Measurements from ENCODE around the gene PAX7.
"Not testable (repeated sequence)": the region's sequence is repeated elsewhere in the genome, so short reads cannot be mapped to it uniquely, and the experiment has no call there.

PAX7 gene

GRCh38 chr1:18630511-18631495 is at the start of gene PAX7:
TSS of gene PAX7 (plus strand) at chr1:18630846. CDS start at chr1:18631604, 758 bp downstream.
- DNase-seq, result no peak

- DNase-seq, result peak; percentile 43
These were observed 49.2 kb upstream of the PAX7 start for GRCh38 chr1:18581420-18581880.

DNA sequence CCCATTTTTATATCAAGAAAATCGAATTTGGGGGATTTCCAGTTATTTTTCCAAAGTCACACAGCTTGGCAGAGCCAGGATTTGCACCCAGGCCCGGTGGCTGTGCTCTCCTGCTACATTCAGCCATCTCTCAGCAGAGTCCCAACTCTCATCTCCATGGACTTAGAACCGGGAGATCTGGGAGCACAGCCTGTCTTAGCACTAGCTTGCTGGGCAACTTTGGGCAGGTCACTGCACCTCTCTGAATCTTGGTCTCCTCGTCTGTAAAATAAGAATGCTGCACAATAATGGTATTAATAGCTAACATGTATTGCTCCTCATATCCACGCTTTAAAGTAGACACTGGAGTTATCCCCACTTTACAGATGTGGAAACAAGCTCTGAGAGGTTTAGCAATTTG is 47.8 kb upstream of the PAX7 start:
- no peak for DNase-seq

- DNase-seq, result no peak
These were observed 47.2 kb upstream of the PAX7 start for GRCh38 chr1:18583326-18583941.

DNA sequence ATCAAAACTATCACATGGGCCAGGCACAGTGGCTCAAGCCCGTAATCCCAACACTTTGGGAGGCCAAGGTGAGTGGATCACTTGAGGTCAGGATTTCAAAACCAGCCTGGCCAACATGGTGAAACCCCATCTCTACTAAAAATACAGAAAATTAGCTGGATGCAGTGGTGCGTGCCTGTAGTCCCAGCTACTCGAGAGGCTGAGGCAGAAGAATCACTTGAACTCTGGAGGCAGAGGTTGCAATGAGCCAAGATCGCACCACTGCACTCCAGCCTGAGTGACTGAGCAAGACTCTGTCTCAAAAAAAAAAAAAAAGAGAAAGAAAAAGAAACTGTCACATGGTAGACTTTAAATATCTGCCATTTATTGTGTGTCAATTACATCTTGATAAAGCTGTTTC is 44.6 kb upstream of the PAX7 start:
- not testable (repeated sequence) for DNase-seq

DNA sequence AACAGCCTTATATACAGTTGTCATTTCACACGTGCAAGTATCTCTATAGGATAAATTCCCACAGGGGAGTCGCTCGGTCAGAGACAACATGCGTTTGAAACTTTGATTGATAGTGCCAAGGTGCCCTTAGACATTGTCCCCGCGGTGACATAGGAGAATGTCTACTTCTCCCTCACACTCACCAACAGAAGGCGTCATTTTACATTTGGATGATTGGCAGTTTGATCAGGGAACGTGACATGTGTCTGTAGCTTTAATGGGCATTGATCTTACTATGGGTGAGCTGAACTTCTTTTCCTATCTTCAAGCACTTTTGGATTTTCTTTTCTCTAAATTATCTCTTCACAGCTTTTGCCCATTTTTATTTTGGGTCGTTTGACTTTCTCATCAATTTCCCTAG is 42.6 kb upstream of the PAX7 start:
- DNase-seq, result no peak

DNA sequence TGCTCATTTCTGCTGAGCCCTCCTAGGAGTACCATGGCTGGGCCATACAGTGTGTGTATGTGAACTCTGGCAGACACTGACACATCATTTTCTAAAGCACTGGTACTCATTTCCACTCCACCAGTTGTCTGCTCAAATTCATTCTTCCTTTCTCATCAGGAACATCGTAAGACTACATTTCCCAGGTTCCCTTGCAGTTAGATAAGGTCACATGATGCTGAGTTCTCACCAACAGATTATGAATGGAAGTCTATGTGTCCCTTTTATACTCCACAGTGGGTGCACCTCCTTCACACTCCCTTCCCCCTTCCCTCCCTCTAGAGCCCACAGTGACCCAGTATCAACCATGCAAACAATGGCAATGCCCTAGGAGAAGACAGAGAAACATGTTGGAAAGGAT is 38.3 kb upstream of the PAX7 start:
- DNase-seq, result no peak

- DNase-seq, result peak; percentile 73
These were observed 33.2 kb upstream of the PAX7 start for GRCh38 chr1:18597160-18598042.

DNA sequence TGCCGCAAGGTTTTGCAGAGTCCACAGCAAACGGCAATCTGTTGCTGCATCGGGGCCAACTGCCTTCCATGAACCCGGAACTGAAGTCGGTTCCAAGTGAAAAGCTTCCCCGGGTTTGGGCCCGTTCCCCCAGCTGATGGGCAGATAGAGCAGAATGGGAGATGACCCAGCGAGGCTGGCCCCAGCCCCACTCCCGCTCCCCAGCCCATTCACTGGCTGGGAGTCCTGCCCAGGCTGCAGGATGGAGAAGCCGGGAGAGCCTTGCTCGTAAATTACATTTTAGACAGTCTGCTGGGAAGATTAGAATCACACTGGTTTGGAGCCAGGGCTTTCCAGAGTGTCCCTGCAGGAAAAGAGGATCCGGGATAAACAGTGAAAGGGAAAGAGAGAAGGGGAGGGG is 31.6 kb upstream of the PAX7 start:
- DNase-seq, result no peak

- no peak for DNase-seq
These were observed 30.9 kb upstream of the PAX7 start for GRCh38 chr1:18599704-18600103.

- no peak for DNase-seq
These were observed 28.0 kb upstream of the PAX7 start for GRCh38 chr1:18602533-18603211.

DNA sequence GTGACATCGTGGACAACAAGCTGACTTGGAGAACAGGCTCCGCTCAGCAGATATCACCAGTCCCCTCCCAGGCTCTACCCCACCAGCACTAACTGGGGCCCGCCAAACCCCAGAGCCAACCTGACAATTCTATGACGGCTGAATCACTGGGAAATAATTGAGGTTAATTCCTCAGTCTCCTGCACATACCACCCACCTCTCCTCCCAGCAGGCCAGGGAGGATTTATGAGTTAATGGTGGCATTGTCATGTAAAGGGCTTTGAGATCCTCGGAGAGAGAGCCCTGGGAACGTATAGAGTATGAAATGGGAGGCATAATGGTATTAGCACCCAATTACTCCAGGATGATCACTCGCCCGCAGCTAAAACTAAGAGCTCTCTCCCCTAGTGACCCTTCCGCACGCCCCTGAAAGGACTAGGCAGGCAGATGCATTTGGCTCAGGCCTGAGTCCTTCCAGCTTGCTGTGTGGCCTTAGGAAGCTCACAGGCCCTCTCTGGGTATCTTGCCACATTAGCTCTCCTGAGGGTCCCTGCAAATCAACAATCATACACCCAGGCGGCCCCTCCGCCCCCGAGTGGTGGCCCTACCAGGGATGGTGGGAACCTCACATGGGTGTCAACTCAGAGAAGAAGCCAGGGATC is 27.3 kb upstream of the PAX7 start:
- no peak for DNase-seq

DNA sequence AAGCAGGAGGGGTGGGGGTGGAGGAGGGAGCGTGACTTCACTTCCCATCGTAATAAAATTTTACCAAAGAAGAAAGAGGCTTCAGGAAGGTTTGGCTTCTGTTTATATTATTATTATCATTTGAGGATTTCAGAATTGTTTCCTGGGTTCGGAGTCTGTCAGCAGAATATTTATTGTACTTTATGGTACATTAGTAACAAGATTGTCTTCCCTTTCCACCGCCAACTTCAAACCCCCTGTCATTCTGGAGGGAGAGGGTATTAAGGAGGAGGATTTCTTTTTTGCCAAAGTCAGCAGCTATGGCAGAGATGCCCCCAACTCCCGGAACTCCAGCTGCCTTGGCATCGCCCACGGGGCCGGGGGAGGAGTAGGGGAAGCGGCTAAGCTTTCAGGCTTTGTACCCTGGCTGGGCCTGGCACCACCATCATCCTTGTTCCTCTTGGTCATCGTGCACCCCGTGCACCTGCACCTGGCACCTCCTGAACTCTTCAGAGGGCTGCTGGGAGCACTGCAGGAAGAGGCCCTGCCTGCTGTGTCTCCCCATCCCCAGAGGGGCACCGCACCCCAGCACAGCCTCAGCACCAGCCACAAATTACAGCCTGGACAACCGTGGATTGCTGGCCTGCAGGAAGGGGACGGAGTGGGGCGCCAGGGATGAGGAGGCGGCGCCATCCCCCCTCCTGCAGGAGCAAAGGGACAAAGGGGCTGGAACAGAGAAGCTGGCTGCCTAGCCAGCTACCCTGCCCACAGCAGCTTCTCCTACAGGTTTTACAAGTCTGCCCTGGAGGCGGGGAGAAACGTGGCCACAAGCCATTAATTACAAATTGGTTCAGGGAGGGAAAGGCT is 24.0 kb upstream of the PAX7 start:
- DNase-seq, result no peak

DNA sequence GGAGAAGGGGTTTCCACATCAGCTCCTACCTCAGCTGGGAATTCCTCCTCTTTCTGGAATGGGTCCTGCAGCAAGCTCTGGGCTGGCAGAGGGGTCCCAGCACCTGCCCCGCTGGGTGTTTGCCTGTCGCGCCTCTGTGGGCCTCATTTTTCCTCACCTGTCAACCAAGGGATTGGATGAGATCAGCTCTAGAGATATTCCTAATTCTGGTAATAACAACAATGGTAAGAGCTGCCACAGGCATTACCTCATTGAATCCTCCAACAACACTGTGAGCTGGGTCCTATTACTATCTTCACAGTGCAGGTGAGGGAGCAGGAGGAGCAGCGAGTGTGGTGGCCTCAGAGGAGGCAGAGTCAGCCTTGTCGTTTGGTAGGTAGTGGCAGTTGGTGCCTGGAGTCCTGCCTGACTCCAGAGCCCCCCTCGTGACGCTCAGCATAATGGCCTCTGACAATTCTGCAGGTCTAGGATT is 23.3 kb upstream of the PAX7 start:
- no peak for DNase-seq

GRCh38 chr1:18608534-18608933 is 22.1 kb upstream of the PAX7 start:
- DNase-seq, result no peak

- DNase-seq, result no peak
These were observed 19.3 kb upstream of the PAX7 start for GRCh38 chr1:18611311-18611710.

- DNase-seq, result no peak
These were observed 18.6 kb upstream of the PAX7 start for GRCh38 chr1:18612073-18612472.

- no peak for DNase-seq
These were observed 16.4 kb upstream of the PAX7 start for GRCh38 chr1:18614069-18614735.

DNA sequence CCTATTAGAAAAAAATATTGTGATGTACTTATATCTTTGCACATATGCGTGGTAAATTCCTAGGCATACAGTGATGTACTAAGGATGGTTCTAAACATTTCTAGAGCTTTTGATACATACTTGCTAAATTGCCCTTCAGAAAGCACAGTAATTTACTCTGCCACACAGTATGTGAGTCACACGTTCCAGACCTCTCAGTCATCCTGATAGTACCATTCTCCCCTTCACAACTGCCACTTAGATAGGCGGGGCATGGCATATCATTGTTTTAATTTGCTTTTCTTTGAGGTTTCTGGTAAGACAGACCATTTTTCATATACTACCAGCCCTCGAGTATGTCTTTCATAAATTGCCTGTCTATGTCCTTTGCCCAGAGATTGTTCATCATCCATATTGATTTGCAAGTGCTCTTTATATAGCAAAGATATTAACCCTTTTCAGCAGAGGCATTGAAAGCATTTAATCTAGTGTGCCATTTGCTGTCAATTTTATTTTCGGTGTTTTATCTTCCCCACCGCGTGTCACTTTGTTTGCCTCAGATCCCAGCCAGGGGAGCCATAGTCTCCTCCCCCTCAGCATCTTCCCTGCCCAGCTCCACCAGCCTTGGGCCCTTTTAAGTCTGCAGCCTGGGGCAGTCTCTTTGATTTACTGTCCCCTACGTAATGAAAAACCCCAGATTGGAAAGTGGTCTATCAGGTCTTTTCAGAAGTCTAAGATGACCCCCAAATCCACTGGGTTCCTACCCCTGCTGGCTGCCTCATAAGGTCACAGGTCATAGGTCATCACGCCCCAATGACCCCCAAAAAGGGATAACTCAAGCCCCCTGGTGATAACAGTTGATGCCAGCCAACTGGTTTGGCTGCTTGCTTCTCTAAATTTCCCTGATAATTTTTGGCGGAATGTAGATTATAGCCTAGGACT is 11.8 kb upstream of the PAX7 start:
- DNase-seq, result no peak

All from activated T-cell treated with anti-CD3 and anti-CD28 coated beads, Interleukin-2, amount 50 U/mL, for 1 hour (primary cell).